LoVo (cell line): Measurements from ENCODE around the gene EMILIN2.

Experiments used
- DNase-seq: peaks from one replicate; pipeline ENCODE4 v3.0.0-alpha.2; 2016; ENCODE audit warnings: low spot score

Gene EMILIN2

DNA sequence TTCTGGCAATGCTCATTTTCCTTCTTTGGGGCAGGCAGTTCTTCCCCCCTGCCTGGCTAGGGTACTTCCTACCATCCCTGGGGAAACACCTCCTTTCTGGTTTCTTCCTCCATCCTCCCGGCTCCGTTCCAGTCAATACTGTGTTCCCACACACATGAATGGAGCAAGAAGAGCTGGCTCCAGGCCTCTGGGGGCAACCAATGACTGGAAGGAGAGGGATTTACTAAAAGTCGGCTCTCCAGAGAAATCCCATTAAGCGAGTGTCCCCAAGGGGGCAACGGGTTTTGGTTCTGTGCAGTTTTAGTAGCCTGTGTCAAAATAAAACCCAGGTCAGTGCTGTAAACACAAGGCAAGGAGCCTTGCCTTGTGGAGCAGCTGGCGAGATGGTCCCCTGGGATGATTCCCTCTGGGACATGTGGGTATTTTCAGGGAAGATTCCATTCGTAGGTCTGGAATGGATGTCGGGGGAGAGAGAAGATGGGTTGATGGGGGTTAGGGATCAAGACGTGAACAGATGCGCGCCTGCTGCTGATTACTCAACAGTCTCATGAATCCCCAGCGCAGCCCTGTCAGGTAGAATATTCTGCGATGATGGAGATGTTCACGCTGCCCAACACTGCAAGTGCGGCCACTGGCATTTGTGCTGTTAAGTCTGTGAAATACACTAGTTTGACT is 32.0 kb downstream of the EMILIN2 start:
- DNase-seq = no peak

DNA sequence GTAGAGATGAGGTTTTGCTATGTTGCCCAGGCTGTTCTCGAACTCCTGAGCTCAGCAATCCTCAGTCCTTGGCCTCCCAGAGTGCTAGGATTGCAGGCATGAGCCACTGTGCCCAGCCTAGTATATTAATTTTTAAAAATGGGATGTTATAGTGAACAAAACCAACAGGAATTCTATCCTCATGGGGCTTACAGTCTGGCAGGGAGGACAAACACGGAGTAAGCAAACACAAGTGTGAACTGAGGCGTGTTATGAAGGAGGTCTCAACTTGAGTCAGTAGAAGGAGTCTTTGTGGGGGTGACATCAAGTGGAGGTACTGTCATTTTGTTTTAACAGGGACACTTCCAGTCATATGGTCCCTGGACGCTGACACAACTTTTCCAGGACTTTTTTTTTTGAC is 33.1 kb downstream of the EMILIN2 start:
- no peak for DNase-seq

DNA sequence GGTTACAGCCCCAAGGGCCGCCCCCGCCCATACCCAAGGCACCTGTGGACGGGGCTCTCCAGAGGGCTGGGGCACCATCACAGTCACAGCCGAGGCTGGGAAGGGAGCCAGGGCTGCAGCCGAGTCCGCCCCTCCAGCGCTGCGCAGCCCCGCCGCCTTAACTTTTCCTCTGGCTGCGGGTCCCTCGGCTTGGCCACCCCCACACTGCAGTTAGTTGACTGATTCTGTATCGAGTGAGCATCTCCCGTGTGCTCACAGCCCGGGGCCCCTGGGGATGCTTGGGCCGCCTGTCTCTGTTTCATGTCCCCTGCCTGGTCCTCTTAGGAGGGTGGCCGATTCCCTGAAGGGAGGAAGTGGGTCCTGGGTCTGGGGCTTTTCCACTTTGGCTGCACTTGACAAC is 33.7 kb downstream of the EMILIN2 start:
- DNase-seq = no peak

DNA sequence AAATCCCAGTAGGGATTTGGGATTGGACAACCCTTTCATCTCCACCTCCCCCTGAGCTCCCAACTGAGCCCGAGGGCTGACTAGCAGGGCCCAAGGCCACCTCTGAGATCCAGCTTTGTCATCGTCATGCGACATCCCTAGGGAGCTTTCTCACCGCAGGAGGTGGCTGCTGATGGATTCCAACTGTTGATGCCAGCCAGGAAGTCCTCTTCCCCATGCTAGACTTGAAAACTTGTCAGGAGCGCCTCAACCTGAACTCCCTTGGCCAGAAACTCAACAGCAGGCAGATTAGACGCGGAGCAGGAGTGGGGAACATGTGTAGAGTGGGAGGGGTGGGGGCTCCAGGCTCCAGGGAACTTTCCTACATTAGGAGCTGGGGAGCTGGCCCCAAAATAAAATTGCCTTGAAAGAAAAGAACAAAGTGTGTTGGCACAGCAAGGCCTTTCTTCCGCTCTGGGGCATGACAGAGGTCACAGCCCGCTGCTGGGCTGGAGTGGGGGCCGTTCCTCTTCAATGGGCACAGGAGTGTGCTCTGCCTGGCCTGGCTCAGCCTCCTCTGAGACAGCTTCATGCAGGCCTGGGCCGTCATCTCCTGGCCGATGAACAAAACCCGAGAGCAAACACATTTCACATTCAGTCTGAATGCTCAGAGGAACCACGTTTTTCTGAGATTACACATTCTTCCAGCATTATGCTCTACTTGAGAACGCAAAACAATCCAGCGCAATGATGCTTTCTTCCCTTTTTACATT is 34.5 kb downstream of the EMILIN2 start:
- DNase-seq = no peak

DNA sequence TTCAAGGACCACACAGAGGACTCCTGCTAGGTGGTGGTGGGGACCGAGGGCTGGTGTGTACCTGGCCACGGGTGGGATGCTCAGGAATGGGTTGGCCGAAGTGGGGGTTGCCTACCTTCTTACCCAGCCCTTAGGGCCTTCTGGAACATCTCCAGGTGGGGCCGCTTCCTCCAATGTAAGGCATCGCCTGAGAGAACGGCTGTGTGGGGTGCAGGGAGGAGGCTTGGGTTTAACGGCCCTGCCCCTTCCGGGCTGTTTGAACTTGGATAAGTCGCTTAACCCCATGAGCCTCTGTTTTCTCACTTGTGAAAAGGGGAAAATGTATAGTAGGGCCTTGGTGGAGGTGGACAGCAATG is 35.0 kb downstream of the EMILIN2 start:
- DNase-seq = no peak

DNA sequence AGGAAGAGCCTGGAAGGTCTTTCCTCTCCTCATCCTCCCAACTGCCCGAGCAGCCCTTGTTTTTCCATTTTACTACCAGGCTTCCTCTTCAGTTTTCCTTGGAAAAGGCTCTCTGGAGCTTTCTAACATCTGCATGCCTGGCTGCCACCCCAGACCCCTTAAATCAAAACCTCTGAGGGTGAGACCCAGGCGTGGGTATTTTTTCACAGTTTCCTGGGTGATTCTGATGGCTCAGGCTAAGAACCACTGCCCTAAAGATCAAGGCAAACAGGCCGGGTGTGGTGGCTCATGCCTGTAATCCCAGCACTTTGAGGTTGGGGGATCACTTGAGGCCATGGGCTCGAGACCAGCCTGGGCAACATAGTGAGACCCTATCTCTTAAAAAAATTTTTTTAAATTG is 35.4 kb downstream of the EMILIN2 start:
- no peak for DNase-seq

DNA sequence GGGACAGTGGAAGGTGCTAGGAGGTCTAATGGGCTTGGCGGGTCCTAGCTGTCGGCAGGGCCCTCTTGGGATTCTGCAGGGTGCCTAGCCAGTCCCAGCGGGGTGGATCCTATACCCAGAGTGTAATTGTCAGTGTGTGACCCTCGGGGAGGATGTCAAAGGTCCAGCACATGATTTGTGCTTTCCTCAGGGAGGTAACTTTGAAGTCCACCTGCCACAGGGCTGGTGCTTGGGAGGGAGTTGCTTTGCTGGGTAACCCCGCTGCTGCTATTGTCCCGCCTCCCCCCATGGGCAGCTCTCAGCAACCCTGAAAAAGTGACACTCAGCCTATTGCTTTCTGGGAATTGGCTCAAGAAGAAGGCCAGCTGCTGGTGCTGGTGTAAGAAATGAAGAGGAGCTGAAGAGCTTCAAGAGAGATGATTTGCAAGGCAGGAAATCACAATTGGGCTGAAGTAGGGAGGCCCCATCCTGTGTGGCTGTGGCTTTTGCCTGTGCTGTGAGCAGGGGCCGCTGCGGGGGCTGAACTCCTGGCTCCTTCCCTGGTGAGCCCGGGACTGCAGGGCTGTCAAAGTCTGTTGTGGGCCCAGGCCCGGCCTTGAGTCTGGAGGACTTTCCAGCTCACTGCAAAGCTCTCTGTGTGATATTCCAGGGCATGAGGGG is 36.4 kb downstream of the EMILIN2 start:
- DNase-seq = no peak

DNA sequence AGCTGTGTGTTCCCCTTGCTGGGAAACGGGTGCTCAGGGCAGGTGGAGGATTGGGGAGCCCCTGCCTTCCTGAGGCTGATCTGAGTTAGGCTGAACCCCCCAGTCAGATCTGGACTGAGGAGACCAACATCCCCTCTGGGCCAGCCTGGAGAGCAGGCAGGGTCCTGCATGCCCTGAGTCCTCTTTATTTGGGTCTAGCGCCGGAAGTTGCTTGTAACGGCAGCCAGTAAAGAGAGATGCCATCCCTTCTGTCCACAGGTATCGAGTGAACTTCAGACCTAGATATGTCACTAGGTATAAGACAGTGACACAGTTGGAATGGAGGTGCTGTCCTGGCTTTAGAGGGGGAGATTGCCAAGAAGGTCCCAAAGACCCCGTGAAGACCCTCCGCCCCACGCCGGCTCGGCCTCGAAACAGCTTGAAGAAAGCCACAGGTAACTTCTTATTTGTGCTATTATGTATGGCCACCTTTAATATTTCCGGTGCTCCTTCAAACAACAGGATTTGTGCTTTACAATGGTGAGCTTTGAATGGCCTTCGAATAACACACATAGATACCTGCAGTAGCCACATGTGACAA is 38.0 kb downstream of the EMILIN2 start:
- DNase-seq = no peak

DNA sequence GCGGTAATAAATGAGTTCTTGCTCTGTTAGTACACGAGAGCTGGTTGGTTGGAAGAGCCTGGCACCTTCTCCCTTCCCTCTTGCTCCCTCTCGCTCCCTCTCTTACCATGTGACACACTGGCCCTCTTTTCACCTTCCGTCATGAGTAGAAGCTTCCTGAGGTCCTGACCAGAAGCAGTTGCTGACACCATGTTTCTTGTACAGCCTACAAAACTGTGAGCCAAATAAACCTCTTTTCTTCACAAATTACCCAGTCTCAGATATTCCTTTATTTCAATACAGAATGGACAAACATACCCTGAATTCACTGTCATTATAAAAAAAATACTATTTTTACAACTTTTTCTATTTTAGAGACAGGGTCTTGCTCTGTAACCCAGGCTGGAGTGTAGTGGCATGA is 40.7 kb downstream of the EMILIN2 start:
- no peak for DNase-seq

DNA sequence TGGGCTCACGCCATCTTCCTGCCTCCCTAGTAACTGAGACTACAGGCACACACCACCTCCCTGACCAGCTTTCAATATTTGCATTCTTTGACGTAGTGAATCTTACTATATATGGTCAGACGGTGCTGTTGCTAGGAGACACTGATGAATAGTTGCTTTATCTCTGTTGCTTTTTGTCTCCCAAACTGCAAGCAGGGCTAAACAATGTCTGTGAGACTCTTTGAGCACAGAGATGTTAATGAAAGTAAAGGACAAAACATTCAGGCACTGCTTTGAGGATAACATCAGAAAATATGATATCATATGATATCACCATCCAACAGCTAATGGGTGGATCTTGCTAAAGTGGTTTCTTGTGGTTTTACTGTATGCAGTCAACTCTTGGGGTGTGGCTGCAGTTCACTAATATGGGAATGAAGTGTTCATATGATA is 43.0 kb downstream of the EMILIN2 start:
- no peak for DNase-seq

DNA sequence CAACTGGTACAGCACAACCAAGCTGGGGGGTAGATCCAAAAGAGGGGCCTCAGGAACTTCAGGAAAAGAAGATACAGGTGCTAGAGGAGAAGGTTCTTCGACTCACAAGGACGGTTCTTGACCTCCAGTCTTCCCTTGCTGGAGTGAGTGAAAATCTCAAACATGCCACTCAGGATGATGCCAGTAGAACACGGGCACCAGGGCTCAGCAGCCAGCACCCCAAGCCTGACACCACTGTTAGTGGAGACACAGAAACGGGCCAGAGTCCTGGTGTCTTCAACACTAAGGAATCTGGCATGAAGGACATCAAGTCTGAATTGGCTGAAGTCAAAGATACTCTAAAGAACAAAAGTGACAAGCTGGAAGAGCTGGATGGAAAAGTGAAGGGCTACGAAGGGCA is 43.8 kb downstream of the EMILIN2 start:
- no peak for DNase-seq

DNA sequence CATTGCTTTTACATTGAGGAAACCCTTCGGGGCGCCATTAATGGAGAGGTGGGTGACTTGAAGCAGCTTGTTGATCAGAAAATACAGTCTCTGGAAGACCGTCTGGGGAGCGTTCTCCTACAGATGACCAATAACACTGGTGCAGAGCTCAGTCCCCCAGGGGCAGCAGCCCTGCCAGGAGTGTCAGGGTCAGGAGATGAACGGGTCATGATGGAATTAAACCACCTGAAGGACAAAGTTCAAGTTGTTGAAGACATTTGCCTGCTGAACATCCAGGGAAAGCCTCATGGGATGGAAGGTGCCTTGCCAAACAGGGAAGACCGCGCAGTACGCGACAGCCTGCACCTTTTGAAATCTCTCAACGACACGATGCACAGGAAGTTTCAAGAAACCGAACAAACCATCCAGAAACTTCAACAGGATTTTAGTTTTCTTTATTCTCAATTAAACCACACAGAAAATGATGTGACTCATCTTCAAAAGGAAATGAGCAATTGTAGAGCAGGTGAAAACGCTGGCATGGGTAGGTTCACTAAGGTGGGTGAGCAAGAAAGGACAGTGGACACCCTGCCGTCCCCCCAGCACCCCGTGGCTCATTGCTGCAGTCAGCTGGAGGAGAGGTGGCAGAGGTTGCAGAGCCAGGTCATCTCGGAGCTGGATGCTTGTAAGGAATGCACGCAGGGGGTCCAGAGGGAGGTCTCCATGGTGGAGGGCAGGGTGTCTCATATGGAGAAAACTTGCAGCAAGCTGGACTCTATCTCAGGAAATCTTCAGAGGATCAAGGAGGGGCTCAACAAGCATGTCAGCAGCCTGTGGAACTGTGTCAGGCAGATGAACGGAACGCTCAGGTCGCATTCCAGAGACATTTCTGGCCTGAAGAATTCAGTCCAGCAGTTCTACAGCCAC is 45.0 kb downstream of the EMILIN2 start:
- no peak for DNase-seq

DNA sequence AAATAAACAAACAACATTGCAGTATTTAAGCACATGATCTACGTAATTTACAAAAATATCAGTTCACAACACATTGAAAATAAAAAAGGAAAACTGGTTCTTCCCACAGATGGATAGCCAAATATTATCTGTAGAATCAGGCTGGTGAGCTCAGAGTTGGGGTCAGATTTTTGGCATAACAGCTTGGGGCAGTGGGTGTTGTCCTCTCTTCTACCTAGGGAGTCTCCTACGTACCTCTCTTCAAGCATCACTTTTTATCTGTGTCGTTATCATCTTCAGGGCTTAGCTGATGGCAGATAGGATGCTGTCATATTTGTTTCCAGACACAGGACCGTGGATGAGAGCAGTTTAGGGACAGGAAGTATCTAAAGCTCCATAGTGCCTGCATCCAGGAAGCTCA is 46.2 kb downstream of the EMILIN2 start:
- DNase-seq = no peak

DNA sequence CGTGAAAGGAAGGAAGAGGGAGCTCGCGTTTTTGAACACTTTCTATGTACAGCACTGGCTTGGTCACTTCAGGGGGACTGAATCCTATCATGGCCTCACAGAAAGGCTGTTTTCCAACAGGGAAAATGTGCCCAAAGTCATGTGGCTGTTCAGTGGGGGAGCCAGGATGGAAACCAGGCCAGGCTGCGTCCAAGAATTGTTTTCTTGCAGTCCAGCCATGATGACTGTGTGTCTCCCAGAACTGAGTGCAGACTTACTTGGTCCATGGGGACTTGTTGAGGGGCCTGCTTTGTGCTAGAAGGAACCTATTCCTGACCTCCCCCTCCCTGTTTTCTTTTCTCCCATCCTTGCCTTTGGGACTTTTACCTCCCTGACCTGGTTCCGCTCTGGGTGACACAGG is 46.9 kb downstream of the EMILIN2 start:
- DNase-seq = no peak

DNA sequence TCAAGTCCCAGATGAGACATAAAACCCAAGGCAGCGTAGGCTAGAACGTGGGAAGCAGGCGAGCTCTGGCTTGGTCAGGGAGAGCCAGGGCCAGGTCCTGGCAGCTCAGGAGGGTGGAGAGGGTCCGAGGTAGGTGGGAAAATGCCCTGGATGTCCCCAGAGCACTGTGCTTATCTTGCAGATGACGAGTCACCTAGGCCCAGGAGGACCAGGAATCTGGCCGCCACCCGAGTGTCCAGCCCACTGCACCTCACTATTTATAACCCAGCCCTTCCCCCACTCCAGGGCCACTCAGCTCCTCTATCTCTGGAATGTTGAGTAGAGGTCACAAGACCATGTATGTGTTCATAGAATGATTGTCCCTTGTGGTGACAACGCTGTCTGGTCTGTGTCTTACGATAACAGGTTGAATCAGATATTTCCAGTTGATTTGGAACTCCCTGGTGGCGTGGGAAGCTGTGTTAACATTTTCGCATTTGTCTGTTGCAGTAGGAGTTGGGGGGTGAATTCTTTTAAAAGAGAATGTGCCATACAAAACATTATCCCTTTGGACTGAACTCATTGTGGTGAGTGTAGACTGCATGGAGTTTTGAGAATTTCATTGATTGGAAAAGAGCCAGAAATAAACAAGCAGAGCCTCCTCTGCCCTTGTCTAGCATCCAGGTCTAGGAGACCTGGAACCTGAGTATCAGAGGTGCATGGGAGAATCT is 47.5 kb downstream of the EMILIN2 start:
- no peak for DNase-seq

DNA sequence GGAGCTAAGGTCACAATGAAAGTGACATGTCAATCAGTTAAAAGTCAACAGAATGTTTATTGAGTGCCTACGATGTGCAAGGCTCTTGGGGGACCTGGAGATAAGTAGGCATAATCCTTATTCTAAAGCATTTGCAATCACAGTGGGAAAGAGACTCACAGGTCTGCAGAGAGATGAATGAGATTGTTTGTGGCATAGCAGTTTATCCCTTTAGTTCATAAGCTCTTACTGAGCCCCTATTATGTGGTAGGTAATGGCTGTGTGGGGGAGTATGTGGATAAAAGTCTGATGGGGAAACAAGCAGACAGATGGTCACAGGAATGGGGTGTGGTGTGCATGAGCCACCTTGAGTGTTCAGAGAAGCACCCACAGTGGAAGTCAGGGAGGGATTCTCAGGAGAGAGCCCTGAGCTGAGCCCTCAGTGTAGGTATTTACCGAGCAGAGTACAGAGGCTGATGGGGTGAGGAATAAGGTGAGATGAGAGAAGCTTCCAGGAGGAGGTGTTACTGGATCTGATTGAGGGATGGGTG is 48.1 kb downstream of the EMILIN2 start:
- DNase-seq = no peak

DNA sequence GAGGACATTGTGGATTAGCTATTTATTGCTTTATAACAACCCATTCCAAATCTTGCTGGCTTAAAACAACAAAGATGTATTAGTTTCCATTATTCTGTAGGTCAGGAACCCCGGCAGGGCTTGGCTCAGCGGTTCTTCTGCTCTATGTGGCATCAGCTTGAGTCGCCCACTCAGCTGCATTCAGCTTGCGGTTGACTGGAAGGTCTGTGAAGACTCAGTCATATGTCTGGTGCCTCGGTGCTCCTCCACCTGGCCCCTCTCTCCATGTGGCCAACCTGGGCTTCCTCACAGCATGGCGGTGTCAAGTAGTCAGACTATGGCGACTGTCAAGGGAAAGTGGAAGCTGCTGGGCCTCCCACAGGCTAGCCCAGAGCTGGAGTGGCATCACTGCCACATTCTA is 48.6 kb downstream of the EMILIN2 start:
- DNase-seq = no peak

DNA sequence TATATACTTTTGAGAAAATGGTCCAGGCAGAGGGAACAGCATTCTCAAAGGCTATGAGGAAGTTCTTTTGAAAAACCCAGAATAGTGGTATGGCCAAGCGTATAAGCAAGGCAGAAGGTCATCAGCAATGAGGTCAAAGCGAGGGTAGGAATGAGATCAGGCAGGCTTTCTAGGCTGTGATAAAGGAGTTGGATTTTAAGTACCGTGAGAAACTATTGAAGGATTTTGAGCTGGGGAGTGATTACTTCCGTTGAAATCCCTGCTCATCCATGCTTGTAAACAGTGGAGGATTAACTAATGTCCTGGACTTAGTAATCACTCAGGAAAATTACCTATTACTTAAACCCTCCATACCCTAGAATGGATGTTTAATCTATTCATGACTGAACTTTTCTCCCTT is 50.2 kb downstream of the EMILIN2 start:
- DNase-seq = no peak

DNA sequence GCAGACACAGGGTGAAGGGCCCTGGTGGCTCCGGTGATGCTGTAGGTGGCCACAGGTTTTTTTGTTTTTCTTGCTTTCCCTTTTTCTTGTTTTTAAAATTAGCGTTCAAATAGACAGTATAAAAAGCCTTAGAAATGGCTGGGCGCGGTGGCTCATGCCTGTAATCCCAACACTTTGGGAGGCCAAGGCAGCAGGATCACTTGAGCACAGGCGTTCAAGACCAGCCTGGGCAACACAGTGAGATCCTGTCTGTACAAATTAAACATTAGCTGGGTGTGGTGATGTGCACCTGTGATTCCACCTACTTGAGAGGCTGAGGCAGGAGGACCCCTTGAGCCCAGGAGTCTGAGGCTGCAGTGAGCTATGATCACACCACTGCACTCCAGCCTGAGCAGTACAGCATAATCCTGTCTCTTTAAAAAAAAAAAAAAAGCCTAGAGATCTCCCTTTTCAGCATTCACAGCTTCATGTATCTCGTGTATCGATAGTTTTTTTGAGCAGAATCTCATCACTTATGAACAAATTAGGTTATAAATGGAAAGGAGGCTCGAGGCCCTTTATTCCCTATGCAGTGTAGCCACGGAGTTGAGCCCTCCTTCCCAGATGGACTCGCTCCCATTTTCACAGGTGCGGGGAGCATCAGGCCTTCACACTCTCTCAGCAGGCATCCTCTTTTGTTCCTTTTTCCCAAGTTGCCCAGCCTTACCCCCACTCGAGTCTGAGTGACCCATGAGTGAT is 50.8 kb downstream of the EMILIN2 start:
- no peak for DNase-seq

DNA sequence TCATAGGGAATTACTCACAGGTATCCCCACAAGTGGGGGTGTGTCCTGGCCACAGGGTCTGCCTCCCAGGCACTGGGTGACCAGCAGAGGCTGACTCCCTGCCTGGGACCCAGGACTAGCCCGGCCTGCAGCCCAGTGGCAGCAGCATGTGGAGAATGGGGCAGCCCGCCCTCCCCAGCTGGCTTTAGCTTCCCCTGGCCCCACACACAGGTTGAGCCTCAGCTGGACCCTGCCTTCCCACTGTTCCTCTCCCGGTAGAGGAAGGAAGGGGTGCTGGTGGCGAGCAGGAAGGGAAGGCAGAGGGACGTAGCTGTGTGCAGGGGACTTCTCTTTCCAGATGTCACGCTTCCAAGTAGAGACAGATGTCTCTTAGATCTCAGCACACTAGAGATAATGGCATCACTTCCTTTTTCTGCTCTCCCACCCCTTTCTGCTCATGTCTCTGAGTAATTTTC is 51.4 kb downstream of the EMILIN2 start:
- no peak for DNase-seq
